Amniotic epithelial cell (primary cell): Measurements from ENCODE around the gene IDH3G.
"Not testable (repeated sequence)": the region's sequence is repeated elsewhere in the genome, so short reads cannot be mapped to it uniquely, and the experiment has no call there.

Experiments
- DNase-seq: peaks from one replicate; pipeline ENCODE4 v3.0.0-alpha.2; 2010; ENCODE audit warnings: low read depth

Gene IDH3G

DNA sequence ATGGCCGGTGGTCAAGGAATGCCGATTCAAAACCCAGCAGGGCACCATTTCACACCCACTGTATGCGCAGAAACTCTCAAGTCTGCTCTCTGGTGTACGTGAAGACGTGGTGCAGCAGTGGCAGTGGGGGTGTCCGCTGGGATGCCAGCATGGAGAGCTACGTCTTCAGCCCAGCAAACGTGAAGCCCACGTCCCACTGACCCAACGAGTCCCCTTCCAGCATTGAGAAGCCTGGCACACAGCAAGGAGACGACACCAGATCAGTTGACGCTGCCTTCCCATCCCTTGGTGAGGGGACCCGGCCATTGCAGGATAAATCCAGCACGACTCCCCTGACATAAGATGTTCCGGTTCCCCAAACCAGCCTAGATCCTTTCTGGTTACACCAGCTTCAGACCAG is 32.3 kb downstream of the IDH3G start:
- DNase-seq = no peak

DNA sequence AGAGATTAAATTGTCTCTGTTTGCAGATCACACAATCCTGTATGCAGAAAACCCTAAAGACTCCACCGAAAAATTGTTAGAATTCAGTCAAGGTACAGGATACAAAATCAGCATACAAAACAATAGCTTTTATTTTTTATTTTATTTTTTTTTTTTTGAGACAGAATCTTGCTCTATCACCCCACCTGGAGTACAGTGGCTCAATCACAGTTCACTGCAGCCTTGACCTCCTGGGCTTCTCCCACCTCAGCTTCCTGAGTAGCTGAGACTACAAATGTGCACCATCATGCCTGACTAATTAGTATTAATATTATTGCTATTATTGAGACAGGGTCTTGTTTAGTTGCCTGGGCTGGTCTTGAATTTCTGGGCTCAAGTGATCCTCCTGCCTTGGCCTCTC is 39.0 kb downstream of the IDH3G start:
- no peak for DNase-seq

DNA sequence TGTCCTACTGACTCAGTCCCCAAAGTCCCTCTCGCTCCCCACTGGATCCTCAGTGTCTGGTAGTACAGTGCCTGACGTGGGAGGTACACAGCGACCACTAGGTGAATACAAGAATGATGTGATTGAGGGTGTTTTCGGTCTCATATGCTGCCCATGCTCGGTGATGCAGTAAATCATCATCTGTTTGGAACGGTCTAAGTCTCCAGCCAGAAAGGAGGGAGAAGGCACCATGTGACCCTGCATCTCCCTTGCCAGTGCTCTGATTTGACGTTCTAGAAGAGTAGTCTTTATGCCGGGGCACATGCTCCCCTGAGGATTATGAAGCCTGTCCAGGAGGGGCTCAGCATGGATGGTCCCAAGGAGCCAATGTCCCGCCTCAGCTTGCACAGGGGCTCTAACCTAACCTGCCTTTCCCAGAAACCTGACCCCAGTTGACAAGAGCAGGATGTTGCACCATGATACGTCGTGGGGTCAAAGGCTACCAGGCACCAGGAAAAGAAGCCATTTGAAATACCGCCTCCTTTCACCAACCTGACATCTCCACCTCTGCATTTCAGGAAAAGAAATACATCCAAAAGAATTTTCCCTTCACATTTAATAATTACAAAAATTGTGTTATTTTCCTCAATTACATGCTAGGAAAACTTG is 43.9 kb downstream of the IDH3G start:
- DNase-seq = no peak

DNA sequence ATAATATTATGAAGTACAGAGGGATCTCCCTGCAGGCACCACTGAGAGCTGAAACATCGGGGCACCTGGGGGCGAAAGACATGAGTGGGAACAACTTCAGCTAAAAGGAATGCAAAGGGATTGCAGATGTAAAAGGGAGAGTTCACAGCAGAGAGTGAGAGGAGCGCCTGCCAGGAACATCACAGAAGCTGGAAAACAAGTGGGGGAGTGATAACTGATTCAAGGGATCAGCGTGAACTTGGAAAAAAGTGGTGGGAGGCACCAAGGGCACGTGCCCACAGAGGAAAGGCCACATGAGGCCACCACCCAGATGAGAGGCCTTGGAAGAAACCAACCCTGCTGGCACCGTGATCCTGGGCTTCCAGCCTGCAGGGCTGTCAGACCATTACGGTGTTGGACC is 45.2 kb downstream of the IDH3G start:
- not testable (repeated sequence) for DNase-seq

DNA sequence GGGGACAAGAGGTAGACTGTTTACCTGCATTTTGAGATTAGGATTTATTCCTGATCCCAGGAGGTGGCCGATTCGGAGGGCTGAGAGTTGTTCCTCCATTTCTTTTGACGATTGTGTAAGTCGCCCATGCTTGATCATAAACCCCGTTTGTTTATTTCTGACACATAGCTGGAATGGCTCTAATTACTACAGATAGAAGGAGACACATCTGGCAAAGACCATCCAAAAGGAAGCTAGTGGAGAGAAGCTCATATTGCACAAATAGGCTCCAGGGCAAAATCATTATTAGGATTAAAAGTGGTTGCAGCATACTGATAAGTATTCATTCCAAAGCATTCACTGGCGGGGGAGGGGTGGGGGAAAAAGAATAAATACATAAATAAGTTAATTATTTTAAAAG is 47.2 kb downstream of the IDH3G start:
- not testable (repeated sequence) for DNase-seq

DNA sequence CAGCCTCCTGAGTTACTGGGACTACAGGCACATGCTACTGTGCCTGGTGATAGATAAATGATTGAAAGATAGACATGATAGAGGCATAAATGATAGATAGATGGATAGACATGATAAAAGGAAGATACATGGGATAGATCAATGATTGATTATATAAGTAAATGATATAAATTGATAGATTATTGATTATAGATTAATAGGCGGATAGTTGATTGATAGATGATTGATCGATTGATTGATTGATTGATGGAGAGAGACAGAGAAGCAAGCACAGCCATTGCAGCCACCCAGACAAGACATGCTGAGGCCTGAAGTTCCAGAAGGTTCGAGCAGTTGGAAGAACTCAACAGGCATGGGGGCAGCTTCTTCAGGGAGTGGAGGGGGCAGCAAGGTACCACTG is 47.8 kb downstream of the IDH3G start:
- no peak for DNase-seq

DNA sequence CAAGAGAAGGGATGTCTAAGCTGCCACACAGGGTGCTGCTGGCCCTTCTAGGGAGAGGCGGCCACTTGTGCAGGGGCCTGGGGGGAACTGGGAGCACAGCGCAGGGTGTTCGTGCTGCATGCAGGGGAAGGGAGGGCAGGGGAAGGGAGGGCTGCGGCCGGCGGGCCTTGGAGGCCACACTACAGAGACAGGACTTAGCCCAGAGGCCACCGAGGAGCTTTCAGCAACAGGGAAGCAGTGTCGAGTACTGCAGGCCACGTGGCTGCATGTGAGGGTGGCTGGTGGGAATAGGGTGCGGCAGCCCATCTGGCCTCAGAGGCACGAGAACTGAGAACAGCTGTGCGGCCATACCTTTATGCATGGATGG is 49.1 kb downstream of the IDH3G start:
- DNase-seq = not testable (repeated sequence)

DNA sequence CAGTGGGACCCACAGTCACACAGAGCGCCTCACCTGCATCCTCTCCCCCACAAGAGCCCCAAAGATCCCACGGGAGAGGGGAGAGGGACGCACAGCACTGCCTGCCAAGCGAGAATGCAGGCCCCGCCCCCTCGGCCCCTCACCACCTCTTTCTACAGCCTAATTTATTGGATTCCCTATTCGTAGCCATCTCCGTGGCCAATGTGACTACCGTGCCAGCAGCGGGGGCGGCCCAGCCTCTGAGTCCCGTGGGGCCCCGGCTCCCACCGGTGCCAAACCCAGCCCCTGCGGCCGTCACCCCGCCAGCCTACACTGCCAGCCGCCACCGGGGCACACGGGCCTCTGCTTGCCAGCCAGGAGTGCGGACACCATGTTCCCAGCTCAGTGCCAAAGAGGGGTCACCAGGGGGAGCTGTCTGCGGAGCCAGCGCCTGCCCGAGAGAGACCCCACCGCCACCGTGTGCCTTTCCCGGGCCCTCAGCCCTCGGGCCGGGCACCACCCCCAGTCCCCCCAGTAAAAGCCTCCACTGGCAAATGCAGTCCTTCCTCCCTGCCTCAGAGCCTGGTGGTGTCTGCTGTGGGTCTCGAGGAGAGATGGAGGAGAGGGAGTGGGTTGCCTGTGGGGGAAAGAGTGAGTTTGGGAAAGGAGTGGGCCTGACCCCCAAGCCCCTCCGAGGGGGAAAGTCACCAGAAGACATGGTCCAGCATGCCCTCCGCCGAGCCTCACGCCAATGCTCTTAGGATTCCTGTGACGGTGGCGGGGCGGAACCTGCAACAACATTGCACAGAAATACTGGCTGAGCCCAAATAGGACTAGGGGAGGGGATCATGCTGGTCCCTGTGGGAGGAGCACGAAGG is 49.7 kb downstream of the IDH3G start:
- DNase-seq = peak; percentile 5

DNA sequence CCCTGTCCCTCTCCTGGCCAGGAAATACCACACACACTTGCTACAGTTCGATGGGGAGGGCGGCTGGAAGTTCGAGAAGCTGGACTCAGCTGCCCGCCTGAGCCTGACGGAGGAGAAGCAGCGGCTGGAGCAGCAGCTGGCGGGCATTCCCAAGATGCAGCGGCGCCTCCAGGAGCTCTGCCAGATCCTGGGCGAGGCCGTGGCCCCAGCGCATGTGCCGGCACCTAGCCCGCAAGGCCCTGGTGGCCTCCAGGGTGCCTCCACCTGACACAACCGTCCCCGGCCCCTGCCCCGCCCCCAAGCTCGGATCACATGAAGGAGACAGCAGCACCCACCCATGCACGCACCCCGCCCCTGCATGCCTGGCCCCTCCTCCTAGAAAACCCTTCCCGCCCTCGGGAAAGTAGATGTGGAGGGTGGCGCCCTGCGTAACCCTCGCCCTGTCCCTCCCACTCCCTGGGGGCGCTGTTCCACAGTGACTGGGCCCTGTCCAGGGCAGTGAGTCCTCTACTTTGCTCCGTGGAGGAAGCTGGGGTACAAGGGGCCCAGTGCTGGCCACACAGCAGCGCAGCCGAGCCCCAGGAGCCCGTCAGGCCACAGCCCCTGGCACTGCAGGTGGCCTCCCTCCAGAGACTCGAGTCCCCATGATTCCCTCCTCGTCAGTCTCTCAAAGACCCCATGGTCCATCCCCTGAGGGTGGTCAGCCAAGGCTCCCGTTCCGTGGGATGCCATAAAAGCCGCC is 50.5 kb downstream of the IDH3G start:
- peak; percentile 54 for DNase-seq

DNA sequence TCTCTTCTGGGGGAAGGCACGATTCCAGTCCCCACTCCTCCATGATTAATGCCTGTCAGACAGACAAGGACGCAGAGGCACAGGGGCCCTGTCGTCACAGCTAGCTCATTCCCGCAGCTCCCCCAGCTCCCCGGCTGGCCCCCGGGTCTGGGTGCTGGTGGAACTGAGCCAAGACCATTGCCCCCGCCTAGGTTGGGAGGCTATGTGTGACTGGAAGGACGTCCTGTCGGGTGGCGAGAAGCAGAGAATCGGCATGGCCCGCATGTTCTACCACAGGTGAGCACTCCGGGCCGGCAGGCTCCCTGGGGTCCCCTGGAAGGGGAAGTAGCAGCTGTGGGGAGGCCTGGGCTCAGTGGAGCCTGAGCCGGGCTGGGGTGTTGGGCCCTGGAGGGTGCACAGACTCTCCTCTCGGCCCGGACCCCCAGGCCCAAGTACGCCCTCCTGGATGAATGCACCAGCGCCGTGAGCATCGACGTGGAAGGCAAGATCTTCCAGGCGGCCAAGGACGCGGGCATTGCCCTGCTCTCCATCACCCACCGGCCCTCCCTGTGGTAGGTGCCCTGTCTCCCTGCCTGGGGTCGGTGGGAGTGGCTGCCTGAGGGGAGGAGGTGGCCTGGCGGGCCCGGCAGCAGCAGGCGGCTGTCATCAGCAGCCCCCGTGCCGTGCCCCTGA is 51.2 kb downstream of the IDH3G start:
- not testable (repeated sequence) for DNase-seq

DNA sequence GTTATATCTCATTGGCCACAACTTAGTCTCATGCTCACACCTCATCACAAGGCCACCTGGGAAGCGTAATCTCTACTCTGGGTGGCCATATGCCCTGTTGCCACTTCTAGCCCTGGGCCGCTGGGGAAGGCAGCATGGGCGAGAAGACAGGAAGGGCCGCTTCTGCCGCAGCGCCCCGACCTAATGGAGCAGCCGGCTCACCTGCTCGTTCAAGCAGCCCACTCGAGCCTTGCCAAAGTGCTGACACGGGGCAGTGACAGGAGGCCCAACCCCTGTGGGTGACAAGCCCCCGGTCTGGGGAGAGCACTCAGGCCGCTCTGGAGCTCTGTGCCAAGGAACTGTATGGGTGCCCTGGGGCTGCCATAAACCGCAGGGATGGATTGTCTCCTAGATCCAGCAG is 52.1 kb downstream of the IDH3G start:
- DNase-seq = not testable (repeated sequence)

DNA sequence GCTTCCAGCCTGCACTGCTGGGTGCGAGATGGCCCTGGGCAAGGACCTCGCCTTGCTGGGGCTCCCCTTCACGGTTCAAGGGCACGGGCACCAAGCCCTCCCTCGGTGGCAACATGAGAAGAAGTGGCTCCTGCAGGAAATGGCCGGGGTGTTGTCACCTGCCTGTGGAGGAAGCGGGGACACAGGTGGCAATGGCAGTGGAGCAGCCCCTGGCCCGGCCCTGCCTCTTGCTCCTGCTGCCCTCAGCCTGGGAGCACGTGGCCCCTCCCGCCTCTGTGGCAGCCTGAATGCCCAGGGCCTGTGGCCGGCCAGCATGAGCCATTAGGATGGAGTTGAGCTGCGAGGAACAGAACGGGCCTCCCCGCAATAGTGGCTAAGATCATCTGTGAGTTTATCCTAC is 52.7 kb downstream of the IDH3G start:
- DNase-seq = no peak

DNA sequence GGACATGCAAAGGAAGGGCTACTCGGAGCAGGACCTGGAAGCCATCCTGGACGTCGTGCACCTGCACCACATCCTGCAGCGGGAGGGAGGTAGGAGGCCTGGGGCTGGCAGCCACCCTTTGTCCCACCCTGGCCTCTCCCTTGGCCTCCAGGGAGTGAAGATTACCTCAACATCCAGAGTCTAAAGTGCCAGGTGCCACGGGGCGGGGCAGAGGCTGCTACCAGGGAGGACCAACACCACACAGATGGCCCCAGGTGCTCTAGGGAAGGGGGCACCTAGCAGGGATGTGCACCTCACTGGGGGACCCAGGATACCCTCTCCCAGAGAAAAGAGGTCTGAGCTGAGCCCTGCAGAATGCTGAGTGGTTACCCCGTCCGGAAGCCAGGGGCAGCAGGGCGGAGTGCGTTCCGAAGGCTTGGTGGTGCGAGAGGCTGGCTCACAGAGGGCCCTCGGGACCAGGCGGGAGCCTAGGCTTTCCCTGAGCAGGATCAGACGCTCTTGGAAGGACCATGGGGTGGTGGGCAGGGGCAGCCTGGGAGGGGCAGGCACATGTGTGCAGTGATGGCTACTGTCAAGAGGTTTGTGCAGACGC is 53.4 kb downstream of the IDH3G start:
- DNase-seq = no peak

DNA sequence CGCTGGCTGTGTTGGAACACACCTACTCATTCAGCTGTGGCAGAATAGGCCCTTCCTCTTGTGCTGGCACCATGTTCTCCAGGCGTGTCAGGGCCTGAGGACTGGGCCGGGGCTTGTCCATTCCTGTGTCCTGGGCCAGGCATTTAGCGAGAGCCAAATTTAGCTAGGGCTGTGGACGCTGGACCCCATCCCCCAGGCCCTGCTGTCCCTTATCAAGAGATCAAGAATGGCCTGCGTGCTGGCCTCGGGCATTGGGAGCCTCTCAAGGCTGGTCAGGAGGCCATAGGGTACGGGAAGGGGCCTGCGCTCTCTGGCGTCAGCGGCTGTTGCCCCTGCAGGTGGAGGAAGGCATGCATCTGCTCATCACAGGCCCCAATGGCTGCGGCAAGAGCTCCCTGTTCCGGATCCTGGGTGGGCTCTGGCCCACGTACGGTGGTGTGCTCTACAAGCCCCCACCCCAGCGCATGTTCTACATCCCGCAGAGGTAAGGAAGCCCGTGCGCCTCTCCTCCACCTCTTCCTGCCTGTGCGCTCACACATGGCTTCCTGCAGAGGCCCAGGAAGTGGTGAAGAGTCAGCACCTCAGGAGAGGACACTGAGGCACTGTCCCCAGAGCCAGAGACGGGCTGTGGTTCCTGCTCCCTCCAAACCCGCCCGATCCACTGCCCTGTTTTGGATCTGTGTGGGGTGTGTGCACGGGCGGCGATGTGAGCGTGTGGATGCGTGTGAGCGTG is 54.3 kb downstream of the IDH3G start:
- DNase-seq = no peak

DNA sequence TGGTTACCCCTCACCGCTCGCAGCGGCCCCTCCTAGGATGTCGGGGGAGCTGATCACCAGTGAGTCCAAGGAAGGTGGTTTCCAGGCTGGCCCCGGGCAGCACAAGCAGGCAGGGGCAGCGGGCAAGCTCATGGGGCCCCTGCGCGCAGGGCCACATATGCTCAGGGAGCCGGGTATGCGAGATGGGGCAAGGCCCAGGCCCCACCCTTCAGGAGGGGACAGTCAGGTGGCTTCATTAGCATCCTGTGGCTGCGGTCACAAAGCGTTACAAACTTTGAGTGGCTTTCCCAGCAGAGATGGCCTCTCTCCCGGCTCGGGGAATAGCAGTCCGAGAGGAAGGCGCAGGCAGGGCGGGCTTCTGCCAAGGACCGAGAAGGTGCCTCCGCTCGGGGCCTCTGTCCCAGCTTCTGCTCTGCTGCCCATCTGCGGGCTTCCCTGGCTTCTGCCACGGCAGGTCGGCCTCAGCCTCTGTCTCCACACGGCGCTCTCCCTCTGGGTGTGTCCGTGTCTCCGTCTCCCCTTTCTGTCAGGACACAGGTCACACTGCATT is 56.0 kb downstream of the IDH3G start:
- DNase-seq = no peak

DNA sequence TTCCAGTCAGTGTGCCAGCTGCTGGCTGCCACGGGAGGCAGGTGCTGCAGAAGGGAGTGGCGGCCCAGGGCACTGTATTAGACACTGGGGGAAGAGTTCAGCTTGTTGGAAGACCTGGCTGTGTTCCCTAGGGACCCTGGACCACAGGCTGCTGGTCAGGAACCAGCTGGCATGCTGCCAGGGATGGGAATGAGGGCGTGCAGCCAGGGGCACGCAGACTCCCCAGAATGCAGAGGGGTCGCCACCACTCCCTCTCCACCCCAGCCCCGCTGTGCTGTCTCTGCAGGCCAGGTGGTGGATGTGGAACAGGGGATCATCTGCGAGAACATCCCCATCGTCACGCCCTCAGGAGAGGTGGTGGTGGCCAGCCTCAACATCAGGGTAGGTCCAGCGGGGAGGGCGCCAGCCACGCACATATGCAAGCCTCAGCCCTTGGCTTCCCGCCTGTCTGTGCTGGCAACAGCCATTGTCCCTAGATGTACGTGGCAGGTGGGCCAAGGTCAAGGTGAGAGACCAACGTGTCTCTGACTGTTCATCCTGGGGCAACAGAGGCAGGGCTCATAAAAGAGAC is 57.2 kb downstream of the IDH3G start:
- no peak for DNase-seq

DNA sequence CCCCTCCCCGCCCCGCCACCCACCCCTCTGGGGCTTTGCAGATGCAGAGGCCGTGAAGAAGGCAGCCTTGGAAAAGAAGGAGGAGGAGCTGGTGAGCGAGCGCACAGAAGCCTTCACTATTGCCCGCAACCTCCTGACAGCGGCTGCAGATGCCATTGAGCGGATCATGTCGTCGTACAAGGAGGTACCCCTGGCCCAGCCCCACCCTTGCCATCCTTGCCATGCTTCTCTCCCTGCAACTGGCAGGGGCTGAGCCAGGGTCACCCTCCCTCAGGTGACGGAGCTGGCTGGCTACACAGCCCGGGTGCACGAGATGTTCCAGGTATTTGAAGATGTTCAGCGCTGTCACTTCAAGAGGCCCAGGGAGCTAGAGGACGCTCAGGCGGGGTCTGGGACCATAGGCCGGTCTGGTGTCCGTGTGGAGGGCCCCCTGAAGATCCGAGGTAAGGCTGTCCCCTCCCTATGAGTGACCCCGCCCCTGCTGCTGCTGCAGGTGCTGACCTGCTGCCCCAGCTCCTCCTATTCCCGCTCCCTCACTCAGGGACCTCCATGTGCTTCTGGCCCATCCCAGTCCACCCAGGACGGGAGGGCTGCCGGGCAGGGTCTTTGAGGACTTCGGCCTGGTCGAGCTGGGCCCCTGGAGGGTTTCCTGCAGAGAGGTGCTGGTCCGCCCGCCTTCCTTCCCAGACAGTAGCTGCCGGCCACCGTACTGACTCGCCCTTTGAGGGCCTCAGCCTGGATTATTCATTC is 57.9 kb downstream of the IDH3G start:
- no peak for DNase-seq
